Measurements from ENCODE around the gene RAB3GAP1.

GRCh38 chr2:135198481-135198880 is 146.4 kb downstream of the RAB3GAP1 start:
- no peak for TF ChIP-seq ZSCAN5A (tag by site-specific recombination; IDR thresholded peaks at IDR 0.05)
- TF ChIP-seq MZF1 (tag by site-specific recombination; IDR thresholded peaks at IDR 0.05; ENCODE audit: borderline replicate concordance): no peak
- no peak for TF ChIP-seq BCL11A (tag by site-specific recombination; IDR thresholded peaks at IDR 0.05; ENCODE audit: low read depth)
- no peak for TF ChIP-seq ZFP37 (tag by site-specific recombination; IDR thresholded peaks at IDR 0.05)
- no peak for TF ChIP-seq CTCF (tag by site-specific recombination; IDR thresholded peaks at IDR 0.05)
- TF ChIP-seq ATF2 (tag by site-specific recombination; IDR thresholded peaks at IDR 0.05; ENCODE audit: low read depth): no peak
- no peak for TF ChIP-seq ZNF274 (IDR thresholded peaks at IDR 0.05; ENCODE audit: low read length)
- no peak for TF ChIP-seq ZNF274 (tag by site-specific recombination; IDR thresholded peaks at IDR 0.05; ENCODE audit: borderline replicate concordance)
- TF ChIP-seq REPIN1 (tag by site-specific recombination; IDR thresholded peaks at IDR 0.05; ENCODE audit: low read depth): no peak
- no peak for TF ChIP-seq PRDM6 (tag by site-specific recombination; IDR thresholded peaks at IDR 0.05)
- TF ChIP-seq ZNF549 (tag by site-specific recombination; IDR thresholded peaks at IDR 0.05): no peak
- no peak for TF ChIP-seq ZNF324 (tag by site-specific recombination; IDR thresholded peaks at IDR 0.05)
- TF ChIP-seq ZNF23 (tag by site-specific recombination; IDR thresholded peaks at IDR 0.05; ENCODE audit: borderline replicate concordance): no peak
- no peak for TF ChIP-seq ZFP41 (tag by site-specific recombination; IDR thresholded peaks at IDR 0.05; ENCODE audit: borderline replicate concordance)
- no peak for TF ChIP-seq ZNF548 (tag by site-specific recombination; IDR thresholded peaks at IDR 0.05)

Measured in HEK293 (cell line).